Measurements from ENCODE around the gene CDK15.
"Not testable (repeated sequence)": the region's sequence is repeated elsewhere in the genome, so short reads cannot be mapped to it uniquely, and the experiment has no call there.

The CDK15 gene

GRCh38 chr2:201831469-201831868 lies 25.1 kb downstream of the CDK15 start:
- DNase-seq (ENCODE audit: low spot score): no peak

- no peak for DNase-seq (ENCODE audit: low spot score)
These were observed 27.4 kb downstream of the CDK15 start for GRCh38 chr2:201833781-201834180.

GRCh38 chr2:201835066-201835465 lies 28.7 kb downstream of the CDK15 start:
- no peak for DNase-seq (ENCODE audit: low spot score)

- no peak for DNase-seq (ENCODE audit: low spot score)
These were observed 31.1 kb downstream of the CDK15 start for GRCh38 chr2:201837391-201837790.

GRCh38 chr2:201837824-201838431 lies 31.6 kb downstream of the CDK15 start:
- peak; percentile 9 for DNase-seq (ENCODE audit: low spot score)

GRCh38 chr2:201839727-201840126 lies 33.4 kb downstream of the CDK15 start:
- DNase-seq (ENCODE audit: low spot score): no peak

- DNase-seq (ENCODE audit: low spot score): no peak
These were observed 34.4 kb downstream of the CDK15 start for GRCh38 chr2:201840726-201841125.

GRCh38 chr2:201842131-201842860 lies 36.0 kb downstream of the CDK15 start:
- no peak for DNase-seq (ENCODE audit: low spot score)

- DNase-seq (ENCODE audit: low spot score): not testable (repeated sequence)
These were observed 38.6 kb downstream of the CDK15 start for GRCh38 chr2:201844922-201845321.

GRCh38 chr2:201847481-201847880 lies 41.1 kb downstream of the CDK15 start:
- no peak for DNase-seq (ENCODE audit: low spot score)

- DNase-seq (ENCODE audit: low spot score): no peak
These were observed 46.1 kb downstream of the CDK15 start for GRCh38 chr2:201852462-201852861.

GRCh38 chr2:201852878-201853415 lies 46.6 kb downstream of the CDK15 start:
- DNase-seq (ENCODE audit: low spot score): no peak

- no peak for DNase-seq (ENCODE audit: low spot score)
These were observed 48.0 kb downstream of the CDK15 start for GRCh38 chr2:201854221-201854801.

- no peak for DNase-seq (ENCODE audit: low spot score)
These were observed 48.5 kb downstream of the CDK15 start for GRCh38 chr2:201854841-201855240.

- no peak for DNase-seq (ENCODE audit: low spot score)
These were observed 49.0 kb downstream of the CDK15 start for GRCh38 chr2:201855356-201855755.

- no peak for DNase-seq (ENCODE audit: low spot score)
These were observed 51.0 kb downstream of the CDK15 start for GRCh38 chr2:201857326-201857725.

- DNase-seq (ENCODE audit: low spot score): peak; percentile 14
These were observed 52.2 kb downstream of the CDK15 start for GRCh38 chr2:201858281-201859184.

- no peak for DNase-seq (ENCODE audit: low spot score)
These were observed 53.6 kb downstream of the CDK15 start for GRCh38 chr2:201859949-201860348.

GRCh38 chr2:201860636-201861066 lies 54.3 kb downstream of the CDK15 start:
- peak; percentile 70 for DNase-seq (ENCODE audit: low spot score)

- no peak for DNase-seq (ENCODE audit: low spot score)
These were observed 56.5 kb downstream of the CDK15 start for GRCh38 chr2:201862843-201863242.

GRCh38 chr2:201866643-201867473 lies 60.5 kb downstream of the CDK15 start:
- DNase-seq (ENCODE audit: low spot score): no peak
